ENCODE data around the gene MTIF3. TPM values are rescaled to one million over a fixed set of nuclear protein-coding genes. Genes with fewer than 3 reads are reported as not detected.

The MTIF3 gene
- total RNA-seq, 1 donor from 2014 or later = 38.6 TPM

GRCh38 chr13:27442071-27442647 is 8.2 kb downstream of the MTIF3 start:
- ATAC-seq (peak; percentile 36), DNase-seq (no peak)
- Histone ChIP-seq H3K27ac (no peak overlapping the region), H3K36me3 (peaks cover 26% of the 10 kb centered on the region), H3K27me3 (no peaks in the 10 kb centered on the region), H3K9me3 (no peaks in the 10 kb centered on the region), H3K4me3 (no peak overlapping the region), H3K4me1 (peaks cover 3% of the 10 kb centered on the region)
- TF ChIP-seq CTCF (IDR thresholded peaks at IDR 0.05) = no peak
- intact Hi-C loops (cut with DNase I) = no loop called here

- TF ChIP-seq CTCF (IDR thresholded peaks at IDR 0.05) = no peak
- intact Hi-C loops (cut with DNase I) = no loop called here
- DNase-seq = no peak
- H3K27ac ChIP-seq = no peak overlapping the region
- H3K4me3 ChIP-seq = no peak overlapping the region
- H3K27me3 ChIP-seq = no peaks in the 10 kb centered on the region
- H3K36me3 ChIP-seq = peaks cover 39% of the 10 kb centered on the region
- H3K4me1 ChIP-seq = no peaks in the 10 kb centered on the region
- H3K9me3 ChIP-seq = no peaks in the 10 kb centered on the region
- ATAC-seq = no peak
These were observed 10.0 kb downstream of the MTIF3 start for GRCh38 chr13:27440408-27440807.

GRCh38 chr13:27437126-27437525 is 13.2 kb downstream of the MTIF3 start:
- no peak for TF ChIP-seq CTCF (IDR thresholded peaks at IDR 0.05)
- no peak overlapping the region for H3K27ac ChIP-seq
- H3K27me3 ChIP-seq = no peaks in the 10 kb centered on the region
- no peak overlapping the region for H3K4me3 ChIP-seq
- intact Hi-C loops (cut with DNase I) = no loop called here
- peaks cover 72% of the 10 kb centered on the region for H3K36me3 ChIP-seq
- H3K4me1 ChIP-seq = no peaks in the 10 kb centered on the region
- DNase-seq (no peak), ATAC-seq (no peak)
- H3K9me3 ChIP-seq = no peaks in the 10 kb centered on the region

GRCh38 chr13:27432611-27433210 is 17.7 kb downstream of the MTIF3 start:
- no peak overlapping the region for H3K4me3 ChIP-seq
- H3K9me3 ChIP-seq = no peaks in the 10 kb centered on the region
- DNase-seq (no peak), ATAC-seq (no peak)
- H3K27me3 ChIP-seq = no peaks in the 10 kb centered on the region
- peaks cover 6% of the 10 kb centered on the region for H3K4me1 ChIP-seq
- intact Hi-C loops (cut with DNase I) = no loop called here
- no peak for TF ChIP-seq CTCF (IDR thresholded peaks at IDR 0.05)
- no peak overlapping the region for H3K27ac ChIP-seq
- H3K36me3 ChIP-seq = peaks cover 91% of the 10 kb centered on the region

GRCh38 chr13:27432180-27432579 is 18.2 kb downstream of the MTIF3 start:
- no peak for DNase-seq
- no peak for ATAC-seq
- no peak for TF ChIP-seq CTCF (IDR thresholded peaks at IDR 0.05)
- no peaks in the 10 kb centered on the region for H3K9me3 ChIP-seq
- H3K4me3 ChIP-seq = no peak overlapping the region
- H3K36me3 ChIP-seq = peaks cover 92% of the 10 kb centered on the region
- H3K4me1 ChIP-seq = peaks cover 12% of the 10 kb centered on the region
- no peaks in the 10 kb centered on the region for H3K27me3 ChIP-seq
- intact Hi-C loops (cut with DNase I) = no loop called here
- H3K27ac ChIP-seq = no peak overlapping the region
